K562 (cell line): Measurements from ENCODE around the gene VGLL1. TPM values are rescaled to one million over a fixed set of nuclear protein-coding genes. Genes with fewer than 3 reads are reported as not detected.
A peak's percentile ranks its signal among the peaks of the same experiment; 100 is the strongest.

Source experiments
- ATAC-seq: fragments of 200-7000 bp; cut with Tn5 transposase; 3 replicates; pipeline ENCODE4 v1.9.1; 2020; ENCODE audit warnings: moderate library complexity
- BruUV-seq: library from RNA; stranded (reverse); fragments of 400-500 nt; replicated peaks from 2 replicates; lab custom pipeline; 2021; lab: Mats Ljungman, UMichigan
- CTCF ChIA-PET: fragments of 300-600 bp; formaldehyde crosslinking; extraction: SDS; loops from one replicate; lab custom pipeline; 2021; ENCODE audit warnings: low intra/inter-chr PET ratio; lab: Yijun Ruan, JAX
- POLR2A ChIA-PET: fragments of 300-600, 350-650 bp; sonication (Branson Sonifier 250); formaldehyde crosslinking; extraction: SDS; loops from one replicate; lab custom pipeline; 2021; ENCODE audit warnings: antibody characterized with exemption, inconsistent platforms; lab: Yijun Ruan, JAX
- DNase-seq, 4 experiments: peaks; one replicate each; pipeline versions ENCODE4 v3.0.0 to v3.0.0-alpha.2; 2011 to 2018; ENCODE audit warnings: low spot score in 3 of 4, mixed read lengths in 3 of 4; ENCODE audit errors: extremely low read depth in 1 of 4
- FAIRE-seq: peaks from 2 replicates; lab custom pipeline; 2011; peaks lifted over from hg19 to GRCh38; lab: Jason Lieb, UNC
- H2AFZ ChIP-seq: 2 replicates; pipeline ENCODE4 v1.6.0; 2011; ENCODE audit warnings: low read depth, low read length, control low read depth, inconsistent platforms
- H3K27ac ChIP-seq: fragments of 200-600 bp; 3 replicates; pipeline ENCODE4 v1.8.0; 2011; ENCODE audit warnings: low read depth, mild to moderate bottlenecking, control low read depth, inconsistent platforms, low read length, moderate library complexity, mixed read lengths; ENCODE audit errors: extremely low read depth
- H3K27me3 ChIP-seq, 2 experiments: fragments of 300-600 bp in 1 of 2; 2 replicates in 1 of 2; 3 replicates in 1 of 2; pipeline versions ENCODE4 v1.6.0 to v1.8.0; 2011; ENCODE audit warnings: inconsistent platforms in 2 of 2, low read length in 2 of 2, mild to moderate bottlenecking in 1 of 2, mixed read lengths in 1 of 2, moderate library complexity in 1 of 2; ENCODE audit not compliant: control insufficient read depth in 2 of 2, insufficient read depth in 2 of 2
- H3K36me3 ChIP-seq: fragments of 300-600 bp; 3 replicates; pipeline ENCODE4 v1.8.0; 2011; ENCODE audit warnings: mild to moderate bottlenecking, low read length, inconsistent platforms; ENCODE audit not compliant: control insufficient read depth, insufficient read depth
- H3K4me1 ChIP-seq, 2 experiments: fragments of 200-600 bp in 1 of 2; replicated peaks in 1 of 2; 2 replicates in 1 of 2; 3 replicates in 1 of 2; pipeline versions ENCODE4 v1.5.1 to v1.8.0; 2011; ENCODE audit warnings: inconsistent platforms in 2 of 2, low read length in 2 of 2, mild to moderate bottlenecking in 1 of 2, mixed read lengths in 1 of 2, moderate library complexity in 1 of 2; ENCODE audit not compliant: control insufficient read depth in 2 of 2, insufficient read depth in 2 of 2
- H3K4me2 ChIP-seq: 2 replicates; pipeline ENCODE4 v1.6.1; 2011; ENCODE audit warnings: low read length, control low read depth, inconsistent platforms, mixed read lengths; ENCODE audit not compliant: insufficient read depth
- H3K4me3 ChIP-seq: fragments of 200-600 bp; sonication (generic), shearing (Covaris generic); 2 replicates; pipeline ENCODE4 v1.5.1; 2016; ENCODE audit warnings: control low read depth, inconsistent platforms
- H3K79me2 ChIP-seq: fragments of 200-600 bp; 3 replicates; pipeline ENCODE4 v1.8.0; 2011; ENCODE audit warnings: low read length, inconsistent platforms; ENCODE audit not compliant: control insufficient read depth, insufficient read depth
- H3K9ac ChIP-seq, 2 experiments: 2 replicates each; pipeline versions ENCODE4 v1.6.0 to v1.6.1; 2011; ENCODE audit warnings: low read depth in 2 of 2, low read length in 2 of 2, control low read depth in 1 of 2, inconsistent platforms in 1 of 2, mild to moderate bottlenecking in 1 of 2, mixed read lengths in 1 of 2; ENCODE audit not compliant: insufficient read depth in 1 of 2
- H3K9me1 ChIP-seq: one replicate; pipeline ENCODE4 v1.6.0; 2011; ENCODE audit warnings: inconsistent platforms, mild to moderate bottlenecking, low read length, moderate library complexity; ENCODE audit not compliant: control insufficient read depth, insufficient read depth
- H3K9me3 ChIP-seq: replicated peaks from 2 replicates; pipeline ENCODE4 v1.5.1; 2011; ENCODE audit warnings: low read depth, low read length, inconsistent platforms; ENCODE audit not compliant: control insufficient read depth, insufficient read depth
- H4K20me1 ChIP-seq: replicated peaks from 2 replicates; pipeline ENCODE4 v1.6.1; 2011; ENCODE audit warnings: low read length, inconsistent platforms, mixed read lengths; ENCODE audit not compliant: control insufficient read depth, insufficient read depth
- BDP1 ChIP-seq: IDR thresholded peaks from 3 replicates; pipeline ENCODE4 v1.6.1; 2011; ENCODE audit not compliant: insufficient read length, insufficient read depth
- CTCF ChIP-seq, 3 experiments: IDR thresholded peaks in 2 of 3; conservative IDR thresholded peaks in 1 of 3; 2 replicates each; pipeline ENCODE4 v1.5.1; 2011 to 2012; ENCODE audit warnings: low read length in 3 of 3, mild to moderate bottlenecking in 3 of 3, control low read depth in 2 of 3, improper control_type of control experiment in 1 of 3, inconsistent platforms in 1 of 3, low read depth in 1 of 3, mixed read lengths in 1 of 3, moderate library complexity in 1 of 3; ENCODE audit not compliant: insufficient read depth in 2 of 3
- SNAPC5 ChIP-seq: fragments of 250-450 bp; sonication (Bioruptor Pico); IDR thresholded peaks from 2 replicates; pipeline ENCODE4 v1.8.0; 2021; ENCODE audit warnings: moderate library complexity, mild to moderate bottlenecking, inconsistent platforms
- ZNF316 ChIP-seq: fragments of 450-650 bp; IDR thresholded peaks from 2 replicates; pipeline ENCODE4 v1.6.1; 2016
- ZNF609 ChIP-seq: sonication (generic); formaldehyde crosslinking; IDR thresholded peaks from 2 replicates; pipeline ENCODE4 v1.8.1; 2023; ENCODE audit warnings: missing genetic modification reagents, mild to moderate bottlenecking, borderline replicate concordance
- WGBS: fragments of 100-300 bp; shearing (Covaris generic); methylation state at CpG from one replicate; pipeline ENCODE4 v1.1.6; 2016; ENCODE audit warnings: low coverage, mixed read lengths; ENCODE audit not compliant: insufficient coverage; ENCODE audit errors: missing lambda C conversion rate; 5-methylcytosine and 5-hydroxymethylcytosine counted together
- in situ Hi-C: fragments of 300-500 bp; cut with MboI; formaldehyde crosslinking; loops from 4 replicates; pipeline ENCODE4 v1.15.0; 2018; ENCODE audit warnings: inconsistent platforms, mixed read lengths
- intact Hi-C: fragments of 100-400 bp; cut with micrococcal nuclease; formaldehyde crosslinking; loops from 2 replicates; pipeline ENCODE4 v1.14.2; 2022
- polyA plus RNA-seq, 8 experiments: library from polyadenylated mRNA; depleted of rRNA in 4 of 8; stranded (reverse) in 5 of 8; unstranded in 3 of 8; fragments of >200 nt; fragmentation: Nextera tagmentation in 2 of 8; fragmentation: Illumina TruSeq in 1 of 8; extraction: Ambion mirVana in 2 of 8; extraction: Trizol in 1 of 8; gene quantifications; 2 replicates each; pipeline versions ENCODE4 v1.2.1 to v1.2.3, GENCODE V29; 2011 to 2014; ENCODE audit warnings: inconsistent platforms in 1 of 8, missing spikeins in 1 of 8
- total RNA-seq, 7 experiments: library from RNA; depleted of rRNA in 6 of 7; stranded (reverse); fragments of >200 nt in 6 of 7; fragmentation: Illumina TruSeq in 2 of 7; extraction: Trizol in 2 of 7; gene quantifications; 2 replicates each; pipeline versions ENCODE4 v1.2.1 to v1.2.3, GENCODE V29; 2011 to 2021; ENCODE audit warnings: low replicate concordance in 1 of 7

Gene VGLL1
- total and polyA plus RNA-seq, 9 of the 15 experiments (the other 6 are each of a cell fraction or from before 2014, with no cell fraction given) = not detected

- in situ Hi-C loops = no loop called here
- Histone ChIP-seq H3K9me1 (no peaks in the 10 kb centered on the region), H3K27ac (no peak overlapping the region), H3K4me2 (no peak overlapping the region), H3K27me3 (no peaks in the 10 kb centered on the region), H3K4me1 (no peaks in the 10 kb centered on the region), H4K20me1 (no peaks in the 10 kb centered on the region), H3K9ac (no peak overlapping the region), H3K9me3 (no peaks in the 10 kb centered on the region), H3K36me3 (no peaks in the 10 kb centered on the region), H3K4me3 (no peak overlapping the region), H3K79me2 (no peaks in the 10 kb centered on the region), H2AFZ (no peak overlapping the region)
- CTCF ChIA-PET = no interaction called here
- DNase-seq = no peak
- intact Hi-C loops = loop anchor here (10.0 kb wide), 2 partner anchors 123 to 167 kb away; no protein-coding TSS in a partner anchor
- 4% methylated on average over 2 of the region's 2 CpGs for WGBS
- ATAC-seq = no peak
- BruUV-seq = no TSS peak
- no peak for TF ChIP-seq BDP1
- TF ChIP-seq SNAPC5 (CRISPR knock-in tag) = no peak
- TF ChIP-seq CTCF (IDR thresholded peaks at IDR 0.05 in 2 of 3, conservative IDR thresholded peaks at IDR 0.05 in 1 of 3; ENCODE audit: insufficient read depth in 2 of 3, low read depth in 1 of 3, low read length in 3 of 3) = peak in 1 of 3 experiments; percentile 15; a peak in 1 of 6 replicates
- peak; percentile 73 for TF ChIP-seq ZNF316
- TF ChIP-seq ZNF609 (CRISPR knock-in tag) = no peak
- POLR2A ChIA-PET = no interaction called here
- FAIRE-seq = no peak
Measured at GRCh38 chrX:136572030-136572429, 40.0 kb downstream of the VGLL1 start.
